K562 (cell line): ENCODE measurements around the gene CNTROB. TPM values are rescaled to one million over a fixed set of nuclear protein-coding genes. Genes with fewer than 3 reads are reported as not detected.

Experiments used
- EHMT2 ChIP-seq: fragments of 450-650 bp; IDR thresholded peaks from 2 replicates; pipeline ENCODE4 v1.6.1; 2018; ENCODE audit warnings: antibody characterized with exemption
- polyA plus RNA-seq, 8 experiments: library from polyadenylated mRNA; depleted of rRNA in 4 of 8; stranded (reverse) in 5 of 8; unstranded in 3 of 8; fragments of >200 nt; fragmentation: Nextera tagmentation in 2 of 8; fragmentation: Illumina TruSeq in 1 of 8; extraction: Ambion mirVana in 2 of 8; extraction: Trizol in 1 of 8; gene quantifications; 2 replicates each; pipeline versions ENCODE4 v1.2.1 to v1.2.3, GENCODE V29; 2011 to 2014; ENCODE audit warnings: inconsistent platforms in 1 of 8, missing spikeins in 1 of 8
- total RNA-seq, 7 experiments: library from RNA; depleted of rRNA in 6 of 7; stranded (reverse); fragments of >200 nt in 6 of 7; fragmentation: Illumina TruSeq in 2 of 7; extraction: Trizol in 2 of 7; gene quantifications; 2 replicates each; pipeline versions ENCODE4 v1.2.1 to v1.2.3, GENCODE V29; 2011 to 2021; ENCODE audit warnings: low replicate concordance in 1 of 7
- TF ChIP-seq, protein P1 (sequence below), 2 experiments: fragments of 450-650 bp; formaldehyde crosslinking in 1 of 2; IDR thresholded peaks; 2 replicates each; pipeline versions ENCODE4 v1.4.0 to v1.6.1; 2014 to 2020; ENCODE audit warnings: mild to moderate bottlenecking in 2 of 2, borderline replicate concordance in 1 of 2, low read depth in 1 of 2
- TF ChIP-seq, protein P2 (sequence below): sonication (generic); formaldehyde crosslinking; IDR thresholded peaks from 2 replicates; pipeline ENCODE4 v1.8.1; 2023; ENCODE audit warnings: missing genetic modification reagents, mild to moderate bottlenecking, borderline replicate concordance
- TF ChIP-seq, protein P3 (sequence below), 2 experiments: fragments of 150-350 bp in 1 of 2; IDR thresholded peaks; 2 replicates each; pipeline ENCODE4 v1.6.1; 2012 to 2016; ENCODE audit warnings: low read depth in 2 of 2, low read length in 2 of 2, mild to moderate bottlenecking in 1 of 2, moderate library complexity in 1 of 2
- TF ChIP-seq, protein P4 (sequence below): fragments of 200-800 bp; sonication (Bioruptor generic); IDR thresholded peaks from 2 replicates; pipeline ENCODE4 v1.6.1; 2017; ENCODE audit warnings: missing genetic modification characterization, missing compliant biosample characterization
- TF ChIP-seq, protein P5 (sequence below), 3 experiments: fragments of 200-800 bp in 1 of 3; sonication (Bioruptor generic) in 1 of 3; sonication (generic) in 1 of 3; formaldehyde crosslinking in 1 of 3; IDR thresholded peaks; 2 replicates each; pipeline versions ENCODE4 v1.6.1 to v1.8.0; 2016 to 2022; ENCODE audit warnings: mild to moderate bottlenecking in 2 of 3, missing compliant biosample characterization in 2 of 3, missing genetic modification characterization in 2 of 3, missing genetic modification reagents in 1 of 3

CNTROB gene
- total and polyA plus RNA-seq, 9 of the 15 experiments (the other 6 are each of a cell fraction or from before 2014, with no cell fraction given), result 1.9 to 33.3 (median 23.0) TPM

DNA sequence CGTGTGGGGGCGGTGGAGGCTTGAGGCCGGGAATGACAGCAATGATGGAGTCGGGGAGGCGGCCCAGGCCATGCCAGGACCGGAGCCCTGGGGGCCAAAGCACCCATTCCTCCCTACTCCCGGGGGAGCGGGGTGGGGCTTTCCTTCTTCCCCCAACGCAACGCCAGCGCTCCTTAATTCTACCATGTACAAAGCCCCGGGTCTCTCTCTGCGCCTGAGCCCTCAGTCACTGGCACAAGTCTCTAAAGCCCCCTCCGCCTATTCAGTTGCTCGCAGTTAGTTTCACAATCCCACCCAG lies 15.7 kb upstream of the CNTROB start (continued):
- TF ChIP-seq, protein P1, sequence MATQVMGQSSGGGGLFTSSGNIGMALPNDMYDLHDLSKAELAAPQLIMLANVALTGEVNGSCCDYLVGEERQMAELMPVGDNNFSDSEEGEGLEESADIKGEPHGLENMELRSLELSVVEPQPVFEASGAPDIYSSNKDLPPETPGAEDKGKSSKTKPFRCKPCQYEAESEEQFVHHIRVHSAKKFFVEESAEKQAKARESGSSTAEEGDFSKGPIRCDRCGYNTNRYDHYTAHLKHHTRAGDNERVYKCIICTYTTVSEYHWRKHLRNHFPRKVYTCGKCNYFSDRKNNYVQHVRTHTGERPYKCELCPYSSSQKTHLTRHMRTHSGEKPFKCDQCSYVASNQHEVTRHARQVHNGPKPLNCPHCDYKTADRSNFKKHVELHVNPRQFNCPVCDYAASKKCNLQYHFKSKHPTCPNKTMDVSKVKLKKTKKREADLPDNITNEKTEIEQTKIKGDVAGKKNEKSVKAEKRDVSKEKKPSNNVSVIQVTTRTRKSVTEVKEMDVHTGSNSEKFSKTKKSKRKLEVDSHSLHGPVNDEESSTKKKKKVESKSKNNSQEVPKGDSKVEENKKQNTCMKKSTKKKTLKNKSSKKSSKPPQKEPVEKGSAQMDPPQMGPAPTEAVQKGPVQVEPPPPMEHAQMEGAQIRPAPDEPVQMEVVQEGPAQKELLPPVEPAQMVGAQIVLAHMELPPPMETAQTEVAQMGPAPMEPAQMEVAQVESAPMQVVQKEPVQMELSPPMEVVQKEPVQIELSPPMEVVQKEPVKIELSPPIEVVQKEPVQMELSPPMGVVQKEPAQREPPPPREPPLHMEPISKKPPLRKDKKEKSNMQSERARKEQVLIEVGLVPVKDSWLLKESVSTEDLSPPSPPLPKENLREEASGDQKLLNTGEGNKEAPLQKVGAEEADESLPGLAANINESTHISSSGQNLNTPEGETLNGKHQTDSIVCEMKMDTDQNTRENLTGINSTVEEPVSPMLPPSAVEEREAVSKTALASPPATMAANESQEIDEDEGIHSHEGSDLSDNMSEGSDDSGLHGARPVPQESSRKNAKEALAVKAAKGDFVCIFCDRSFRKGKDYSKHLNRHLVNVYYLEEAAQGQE (IDR thresholded peaks at IDR 0.05; ENCODE audit: borderline replicate concordance), result no peak
- TF ChIP-seq, protein P1 (CRISPR knock-in tag; IDR thresholded peaks at IDR 0.05; ENCODE audit: low read depth), result no peak
- TF ChIP-seq, protein P2, sequence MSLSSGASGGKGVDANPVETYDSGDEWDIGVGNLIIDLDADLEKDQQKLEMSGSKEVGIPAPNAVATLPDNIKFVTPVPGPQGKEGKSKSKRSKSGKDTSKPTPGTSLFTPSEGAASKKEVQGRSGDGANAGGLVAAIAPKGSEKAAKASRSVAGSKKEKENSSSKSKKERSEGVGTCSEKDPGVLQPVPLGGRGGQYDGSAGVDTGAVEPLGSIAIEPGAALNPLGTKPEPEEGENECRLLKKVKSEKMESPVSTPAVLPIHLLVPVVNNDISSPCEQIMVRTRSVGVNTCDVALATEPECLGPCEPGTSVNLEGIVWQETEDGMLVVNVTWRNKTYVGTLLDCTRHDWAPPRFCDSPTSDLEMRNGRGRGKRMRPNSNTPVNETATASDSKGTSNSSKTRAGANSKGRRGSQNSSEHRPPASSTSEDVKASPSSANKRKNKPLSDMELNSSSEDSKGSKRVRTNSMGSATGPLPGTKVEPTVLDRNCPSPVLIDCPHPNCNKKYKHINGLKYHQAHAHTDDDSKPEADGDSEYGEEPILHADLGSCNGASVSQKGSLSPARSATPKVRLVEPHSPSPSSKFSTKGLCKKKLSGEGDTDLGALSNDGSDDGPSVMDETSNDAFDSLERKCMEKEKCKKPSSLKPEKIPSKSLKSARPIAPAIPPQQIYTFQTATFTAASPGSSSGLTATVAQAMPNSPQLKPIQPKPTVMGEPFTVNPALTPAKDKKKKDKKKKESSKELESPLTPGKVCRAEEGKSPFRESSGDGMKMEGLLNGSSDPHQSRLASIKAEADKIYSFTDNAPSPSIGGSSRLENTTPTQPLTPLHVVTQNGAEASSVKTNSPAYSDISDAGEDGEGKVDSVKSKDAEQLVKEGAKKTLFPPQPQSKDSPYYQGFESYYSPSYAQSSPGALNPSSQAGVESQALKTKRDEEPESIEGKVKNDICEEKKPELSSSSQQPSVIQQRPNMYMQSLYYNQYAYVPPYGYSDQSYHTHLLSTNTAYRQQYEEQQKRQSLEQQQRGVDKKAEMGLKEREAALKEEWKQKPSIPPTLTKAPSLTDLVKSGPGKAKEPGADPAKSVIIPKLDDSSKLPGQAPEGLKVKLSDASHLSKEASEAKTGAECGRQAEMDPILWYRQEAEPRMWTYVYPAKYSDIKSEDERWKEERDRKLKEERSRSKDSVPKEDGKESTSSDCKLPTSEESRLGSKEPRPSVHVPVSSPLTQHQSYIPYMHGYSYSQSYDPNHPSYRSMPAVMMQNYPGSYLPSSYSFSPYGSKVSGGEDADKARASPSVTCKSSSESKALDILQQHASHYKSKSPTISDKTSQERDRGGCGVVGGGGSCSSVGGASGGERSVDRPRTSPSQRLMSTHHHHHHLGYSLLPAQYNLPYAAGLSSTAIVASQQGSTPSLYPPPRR (CRISPR knock-in tag), result no peak
- TF ChIP-seq, protein P3, sequence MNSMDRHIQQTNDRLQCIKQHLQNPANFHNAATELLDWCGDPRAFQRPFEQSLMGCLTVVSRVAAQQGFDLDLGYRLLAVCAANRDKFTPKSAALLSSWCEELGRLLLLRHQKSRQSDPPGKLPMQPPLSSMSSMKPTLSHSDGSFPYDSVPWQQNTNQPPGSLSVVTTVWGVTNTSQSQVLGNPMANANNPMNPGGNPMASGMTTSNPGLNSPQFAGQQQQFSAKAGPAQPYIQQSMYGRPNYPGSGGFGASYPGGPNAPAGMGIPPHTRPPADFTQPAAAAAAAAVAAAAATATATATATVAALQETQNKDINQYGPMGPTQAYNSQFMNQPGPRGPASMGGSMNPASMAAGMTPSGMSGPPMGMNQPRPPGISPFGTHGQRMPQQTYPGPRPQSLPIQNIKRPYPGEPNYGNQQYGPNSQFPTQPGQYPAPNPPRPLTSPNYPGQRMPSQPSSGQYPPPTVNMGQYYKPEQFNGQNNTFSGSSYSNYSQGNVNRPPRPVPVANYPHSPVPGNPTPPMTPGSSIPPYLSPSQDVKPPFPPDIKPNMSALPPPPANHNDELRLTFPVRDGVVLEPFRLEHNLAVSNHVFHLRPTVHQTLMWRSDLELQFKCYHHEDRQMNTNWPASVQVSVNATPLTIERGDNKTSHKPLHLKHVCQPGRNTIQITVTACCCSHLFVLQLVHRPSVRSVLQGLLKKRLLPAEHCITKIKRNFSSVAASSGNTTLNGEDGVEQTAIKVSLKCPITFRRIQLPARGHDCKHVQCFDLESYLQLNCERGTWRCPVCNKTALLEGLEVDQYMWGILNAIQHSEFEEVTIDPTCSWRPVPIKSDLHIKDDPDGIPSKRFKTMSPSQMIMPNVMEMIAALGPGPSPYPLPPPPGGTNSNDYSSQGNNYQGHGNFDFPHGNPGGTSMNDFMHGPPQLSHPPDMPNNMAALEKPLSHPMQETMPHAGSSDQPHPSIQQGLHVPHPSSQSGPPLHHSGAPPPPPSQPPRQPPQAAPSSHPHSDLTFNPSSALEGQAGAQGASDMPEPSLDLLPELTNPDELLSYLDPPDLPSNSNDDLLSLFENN (IDR thresholded peaks at IDR 0.05; ENCODE audit: low read depth in 2 of 2, low read length in 2 of 2), result no peak
- TF ChIP-seq, protein P4, sequence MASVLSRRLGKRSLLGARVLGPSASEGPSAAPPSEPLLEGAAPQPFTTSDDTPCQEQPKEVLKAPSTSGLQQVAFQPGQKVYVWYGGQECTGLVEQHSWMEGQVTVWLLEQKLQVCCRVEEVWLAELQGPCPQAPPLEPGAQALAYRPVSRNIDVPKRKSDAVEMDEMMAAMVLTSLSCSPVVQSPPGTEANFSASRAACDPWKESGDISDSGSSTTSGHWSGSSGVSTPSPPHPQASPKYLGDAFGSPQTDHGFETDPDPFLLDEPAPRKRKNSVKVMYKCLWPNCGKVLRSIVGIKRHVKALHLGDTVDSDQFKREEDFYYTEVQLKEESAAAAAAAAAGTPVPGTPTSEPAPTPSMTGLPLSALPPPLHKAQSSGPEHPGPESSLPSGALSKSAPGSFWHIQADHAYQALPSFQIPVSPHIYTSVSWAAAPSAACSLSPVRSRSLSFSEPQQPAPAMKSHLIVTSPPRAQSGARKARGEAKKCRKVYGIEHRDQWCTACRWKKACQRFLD (CRISPR knock-in tag), result peak; percentile 27; the same call in 1 of the 2 replicates
- TF ChIP-seq, protein P5, sequence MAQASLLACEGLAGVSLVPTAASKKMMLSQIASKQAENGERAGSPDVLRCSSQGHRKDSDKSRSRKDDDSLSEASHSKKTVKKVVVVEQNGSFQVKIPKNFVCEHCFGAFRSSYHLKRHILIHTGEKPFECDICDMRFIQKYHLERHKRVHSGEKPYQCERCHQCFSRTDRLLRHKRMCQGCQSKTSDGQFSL (CRISPR knock-in tag; IDR thresholded peaks at IDR 0.05), result no peak
- TF ChIP-seq, protein P5 (tag; IDR thresholded peaks at IDR 0.05), result no peak
- TF ChIP-seq EHMT2, result no peak
